NB4 (cell line): Measurements from ENCODE around the gene OPCML.

Source experiments
- CTCF ChIP-seq: IDR thresholded peaks from one replicate; pipeline ENCODE4 v1.5.1; 2012; ENCODE audit warnings: low read depth, low read length
- POLR2A ChIP-seq: IDR thresholded peaks from 2 replicates; pipeline ENCODE4 v1.6.1; 2011; ENCODE audit warnings: mild to moderate bottlenecking; ENCODE audit not compliant: insufficient read length; ENCODE audit errors: extremely low read depth
- TF ChIP-seq, protein P1 (sequence below): IDR thresholded peaks from 2 replicates; pipeline ENCODE4 v1.6.1; 2011; ENCODE audit warnings: low read depth, low read length

GRCh38 chr11:132535830-132536229 is 996.5 kb downstream of the OPCML start:
- TF ChIP-seq, protein P1, sequence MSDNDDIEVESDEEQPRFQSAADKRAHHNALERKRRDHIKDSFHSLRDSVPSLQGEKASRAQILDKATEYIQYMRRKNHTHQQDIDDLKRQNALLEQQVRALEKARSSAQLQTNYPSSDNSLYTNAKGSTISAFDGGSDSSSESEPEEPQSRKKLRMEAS = no peak
- no peak for TF ChIP-seq POLR2A
- TF ChIP-seq CTCF = no peak
